Stimulated activated CD8-positive, alpha-beta memory T cell treated with anti-CD3 and anti-CD28 coated beads, Interleukin-15, amount 100 ng/mL, for 24 hours (primary cell): Measurements from ENCODE around the gene GALNT2.

Experiments used
- DNase-seq: peaks from one replicate; pipeline ENCODE4 v3.0.0-alpha.2; 2020; ENCODE audit warnings: low read depth

Gene GALNT2

GRCh38 chr1:230263568-230264195 lies 196.6 kb downstream of the GALNT2 start:
- no peak for DNase-seq

GRCh38 chr1:230264342-230264741 lies 197.3 kb downstream of the GALNT2 start:
- DNase-seq: no peak

- no peak for DNase-seq
Measured at GRCh38 chr1:230265200-230266115, 198.4 kb downstream of the GALNT2 start.

GRCh38 chr1:230266456-230266855 lies 199.4 kb downstream of the GALNT2 start:
- no peak for DNase-seq

- DNase-seq: no peak
Measured at GRCh38 chr1:230267338-230268065, 200.5 kb downstream of the GALNT2 start.

GRCh38 chr1:230268371-230269170 lies 201.5 kb downstream of the GALNT2 start:
- DNase-seq: no peak

- no peak for DNase-seq
Measured at GRCh38 chr1:230270185-230270558, 203.1 kb downstream of the GALNT2 start.

GRCh38 chr1:230270559-230271281 lies 203.7 kb downstream of the GALNT2 start:
- DNase-seq: no peak

- DNase-seq: no peak
Measured at GRCh38 chr1:230271300-230272035, 204.4 kb downstream of the GALNT2 start.

- DNase-seq: no peak
Measured at GRCh38 chr1:230272557-230272956, 205.5 kb downstream of the GALNT2 start.

- DNase-seq: no peak
Measured at GRCh38 chr1:230273141-230273710, 206.2 kb downstream of the GALNT2 start.

- DNase-seq: no peak
Measured at GRCh38 chr1:230274254-230274653, 207.2 kb downstream of the GALNT2 start.

- DNase-seq: no peak
Measured at GRCh38 chr1:230276401-230276800, 209.4 kb downstream of the GALNT2 start.

- DNase-seq: no peak
Measured at GRCh38 chr1:230277201-230278025, 210.4 kb downstream of the GALNT2 start.

- no peak for DNase-seq
Measured at GRCh38 chr1:230278376-230278775, 211.3 kb downstream of the GALNT2 start.

GRCh38 chr1:230278871-230279582 lies 212.0 kb downstream of the GALNT2 start:
- no peak for DNase-seq

GRCh38 chr1:230279583-230279945 lies 212.5 kb downstream of the GALNT2 start:
- DNase-seq: no peak

GRCh38 chr1:230280054-230280795 lies 213.2 kb downstream of the GALNT2 start:
- no peak for DNase-seq
